IMR-90 (cell line): Measurements from ENCODE around the gene NDC80. TPM values are rescaled to one million over a fixed set of nuclear protein-coding genes. Genes with fewer than 3 reads are reported as not detected.

Experiments used
- ATAC-seq: fragments of 200-7000 bp; cut with Tn5 transposase; 2 replicates; pipeline ENCODE4 v1.9.1; 2020; ENCODE audit warnings: low read depth, mild to moderate bottlenecking, moderate library complexity
- BruUV-seq: library from RNA; stranded (reverse); fragments of 400-500 nt; replicated peaks from 2 replicates; lab custom pipeline; 2021; lab: Mats Ljungman, UMichigan
- CTCF ChIA-PET: fragments of 300-600 bp; formaldehyde crosslinking; extraction: SDS; loops from one replicate; lab custom pipeline; 2021; ENCODE audit warnings: antibody characterized with exemption; lab: Yijun Ruan, JAX
- POLR2A ChIA-PET: fragments of 300-600 bp; sonication (Branson Sonifier 250); formaldehyde crosslinking; loops from one replicate; lab custom pipeline; 2022; ENCODE audit warnings: antibody characterized with exemption; ENCODE audit not compliant: unreplicated experiment; lab: Charles Lee
- DNase-seq: peaks from one replicate; pipeline ENCODE4 v3.0.0; 2013
- H2AFZ ChIP-seq: replicated peaks from 2 replicates; pipeline ENCODE3; 2013; ENCODE audit warnings: low read length, mild to moderate bottlenecking; ENCODE audit not compliant: poor library complexity
- H2AK5ac ChIP-seq: 2 replicates; pipeline ENCODE4 v1.6.1; 2013; ENCODE audit warnings: low read depth, low read length, inconsistent platforms
- H2AK9ac ChIP-seq: replicated peaks from 2 replicates; pipeline ENCODE3; 2013; ENCODE audit warnings: mild to moderate bottlenecking, low read depth, low read length, moderate library complexity; ENCODE audit not compliant: poor library complexity
- H2BK120ac ChIP-seq: 2 replicates; pipeline ENCODE4 v1.6.1; 2013; ENCODE audit warnings: low read depth, low read length, inconsistent platforms
- H2BK15ac ChIP-seq: 3 replicates; pipeline ENCODE4 v1.6.1; 2013; ENCODE audit warnings: low read depth, low read length, inconsistent platforms
- H2BK20ac ChIP-seq: 2 replicates; pipeline ENCODE4 v1.6.1; 2013; ENCODE audit warnings: low read depth, mild to moderate bottlenecking, inconsistent platforms, low read length, moderate library complexity
- H2BK5ac ChIP-seq: 2 replicates; pipeline ENCODE4 v1.6.1; 2013; ENCODE audit warnings: mild to moderate bottlenecking, low read depth, low read length, inconsistent platforms; ENCODE audit not compliant: poor library complexity, severe bottlenecking
- H3K14ac ChIP-seq: replicated peaks from 2 replicates; pipeline ENCODE4 v1.6.1; 2013; ENCODE audit warnings: low read depth, low read length, inconsistent platforms
- H3K18ac ChIP-seq: 2 replicates; pipeline ENCODE4 v1.6.1; 2013; ENCODE audit warnings: low read depth, low read length, control low read depth
- H3K23ac ChIP-seq: 2 replicates; pipeline ENCODE4 v1.6.1; 2013; ENCODE audit warnings: low read depth, low read length, inconsistent platforms
- H3K27ac ChIP-seq: 2 replicates; pipeline ENCODE4 v1.5.1; 2013; ENCODE audit warnings: mild to moderate bottlenecking, control low read depth, low read length; ENCODE audit not compliant: insufficient read depth
- H3K27me3 ChIP-seq: 2 replicates; pipeline ENCODE4 v1.6.1; 2013; ENCODE audit warnings: low read length; ENCODE audit not compliant: control insufficient read depth, insufficient read depth
- H3K36me3 ChIP-seq: 2 replicates; pipeline ENCODE4 v1.6.1; 2013; ENCODE audit warnings: low read length, mixed read lengths; ENCODE audit not compliant: control insufficient read depth, insufficient read depth
- H3K4ac ChIP-seq: 2 replicates; pipeline ENCODE4 v1.6.1; 2013; ENCODE audit warnings: low read depth, low read length, inconsistent platforms
- H3K4me1 ChIP-seq: 2 replicates; pipeline ENCODE4 v1.6.1; 2013; ENCODE audit warnings: low read length, mixed read lengths; ENCODE audit not compliant: control insufficient read depth, insufficient read depth
- H3K4me2 ChIP-seq: 2 replicates; pipeline ENCODE4 v1.6.1; 2013; ENCODE audit warnings: low read depth, mild to moderate bottlenecking, control low read depth, low read length, moderate library complexity
- H3K4me3 ChIP-seq: 2 replicates; pipeline ENCODE4 v1.5.1; 2013; ENCODE audit warnings: low read depth, mild to moderate bottlenecking, control low read depth, low read length, moderate library complexity; ENCODE audit not compliant: insufficient read depth
- H3K56ac ChIP-seq: 2 replicates; pipeline ENCODE4 v1.6.1; 2013; ENCODE audit warnings: low read length, inconsistent platforms; ENCODE audit not compliant: insufficient read depth; ENCODE audit errors: extremely low read depth
- H3K79me1 ChIP-seq, 2 experiments: 2 replicates each; pipeline ENCODE4 v1.6.1; 2013; ENCODE audit warnings: low read length in 2 of 2, inconsistent platforms in 1 of 2, low read depth in 1 of 2
- H3K9ac ChIP-seq: 2 replicates; pipeline ENCODE4 v1.6.1; 2013; ENCODE audit warnings: low read depth, low read length, control low read depth
- H3K9me1 ChIP-seq: 2 replicates; pipeline ENCODE4 v1.6.1; 2013; ENCODE audit warnings: low read length, inconsistent platforms; ENCODE audit not compliant: insufficient read depth
- H3K9me3 ChIP-seq: 2 replicates; pipeline ENCODE4 v1.6.1; 2013; ENCODE audit warnings: low read length; ENCODE audit not compliant: control insufficient read depth, insufficient read depth
- H4K20me1 ChIP-seq: 2 replicates; pipeline ENCODE4 v1.6.1; 2013; ENCODE audit warnings: low read length, inconsistent platforms; ENCODE audit not compliant: insufficient read depth
- H4K5ac ChIP-seq: 2 replicates; pipeline ENCODE4 v1.6.1; 2013; ENCODE audit warnings: mild to moderate bottlenecking, low read depth, low read length, control low read depth
- H4K8ac ChIP-seq, 2 experiments: 2 replicates each; pipeline ENCODE4 v1.6.1; 2013; ENCODE audit warnings: low read depth in 2 of 2, low read length in 2 of 2, control low read depth in 1 of 2, inconsistent platforms in 1 of 2
- H4K91ac ChIP-seq: 2 replicates; pipeline ENCODE4 v1.6.1; 2013; ENCODE audit warnings: low read depth, low read length, inconsistent platforms; ENCODE audit not compliant: insufficient read depth
- BHLHE40 ChIP-seq: fragments of 150-350 bp; IDR thresholded peaks from 2 replicates; pipeline ENCODE4 v1.6.1; 2016; ENCODE audit warnings: mild to moderate bottlenecking, low read depth, low read length
- CEBPB ChIP-seq: IDR thresholded peaks from 2 replicates; pipeline ENCODE4 v1.6.1; 2012; ENCODE audit warnings: low read depth, low read length, improper control_type of control experiment
- MAFK ChIP-seq: IDR thresholded peaks from 2 replicates; pipeline ENCODE4 v1.6.1; 2012; ENCODE audit warnings: low read depth, low read length, improper control_type of control experiment
- MAZ ChIP-seq: IDR thresholded peaks from 2 replicates; pipeline ENCODE4 v1.6.1; 2012; ENCODE audit warnings: low read depth, mild to moderate bottlenecking, low read length, improper control_type of control experiment, moderate library complexity, borderline replicate concordance
- MXI1 ChIP-seq: IDR thresholded peaks from 2 replicates; pipeline ENCODE4 v1.6.1; 2012; ENCODE audit warnings: low read depth, mild to moderate bottlenecking, low read length, moderate library complexity, borderline replicate concordance
- NFE2L2 ChIP-seq: fragments of 150-350 bp; IDR thresholded peaks from 2 replicates; pipeline ENCODE4 v1.6.1; 2016; ENCODE audit warnings: low read depth, mild to moderate bottlenecking, low read length
- POLR2A ChIP-seq: IDR thresholded peaks from 2 replicates; pipeline ENCODE4 v1.6.1; 2012; ENCODE audit warnings: mild to moderate bottlenecking, low read depth, low read length
- RAD21 ChIP-seq: IDR thresholded peaks from 2 replicates; pipeline ENCODE4 v1.6.1; 2012; ENCODE audit warnings: low read length, improper control_type of control experiment
- RCOR1 ChIP-seq: IDR thresholded peaks from 2 replicates; pipeline ENCODE4 v1.6.1; 2012; ENCODE audit warnings: mild to moderate bottlenecking, low read length, improper control_type of control experiment; ENCODE audit not compliant: insufficient replicate concordance
- SMC3 ChIP-seq: fragments of 150-350 bp; IDR thresholded peaks from 2 replicates; pipeline ENCODE4 v1.6.1; 2016; ENCODE audit warnings: low read depth, mild to moderate bottlenecking, antibody characterized with exemption, low read length, moderate library complexity
- WGBS, 2 experiments: methylation state at CpG; one replicate each; pipeline versions ENCODE4 v1.1.5 to v1.1.7; 2013; ENCODE audit warnings: missing lambda C conversion rate in 2 of 2; ENCODE audit not compliant: insufficient read length in 1 of 2; ENCODE audit errors: extremely low coverage in 2 of 2; 5-methylcytosine and 5-hydroxymethylcytosine counted together
- dilution Hi-C: fragments of 300-500 bp; cut with HindIII; formaldehyde crosslinking; loops from one replicate; pipeline ENCODE4 v1.14.3; 2018; ENCODE audit warnings: low sequenced_read_pairs; ENCODE audit not compliant: unreplicated experiment
- in situ Hi-C: fragments of 300-500 bp; cut with MboI; formaldehyde crosslinking; loops from 3 replicates; pipeline ENCODE4 v1.14.3; 2019; ENCODE audit warnings: low sequenced_read_pairs, inconsistent platforms, mixed read lengths
- intact Hi-C: fragments of 100-400 bp; cut with micrococcal nuclease; formaldehyde crosslinking; loops from 2 replicates; pipeline ENCODE4 v1.10.0; 2022
- polyA plus RNA-seq, 3 experiments: library from polyadenylated mRNA; depleted of rRNA; stranded (reverse); fragments of >200 nt; gene quantifications; 2 replicates each; pipeline ENCODE4 v1.2.3, GENCODE V29; 2012; ENCODE audit warnings: low replicate concordance in 1 of 3
- total RNA-seq: library from RNA; depleted of rRNA; stranded (reverse); fragments of >200 nt; gene quantifications from 2 replicates; pipeline ENCODE4 v1.2.3, GENCODE V29; 2012
- TF ChIP-seq, protein P1 (sequence below): conservative IDR thresholded peaks from 2 replicates; pipeline ENCODE4 v1.5.1; 2012; ENCODE audit warnings: mild to moderate bottlenecking, low read depth, low read length, improper control_type of control experiment
- TF ChIP-seq, protein P2 (sequence below): fragments of 150-350 bp; IDR thresholded peaks from 2 replicates; pipeline ENCODE4 v1.6.1; 2016; ENCODE audit warnings: low read depth, mild to moderate bottlenecking, low read length, moderate library complexity, borderline replicate concordance
- TF ChIP-seq, protein P3 (sequence below): fragments of 150-350 bp; IDR thresholded peaks from 2 replicates; pipeline ENCODE4 v1.6.1; 2017; ENCODE audit warnings: mild to moderate bottlenecking, antibody characterized with exemption, low read length, low read depth

NDC80 gene
- total and polyA plus RNA-seq, 2 of the 4 experiments (the other 2 are of a cell fraction), result 11.8 to 15.5 TPM

DNA sequence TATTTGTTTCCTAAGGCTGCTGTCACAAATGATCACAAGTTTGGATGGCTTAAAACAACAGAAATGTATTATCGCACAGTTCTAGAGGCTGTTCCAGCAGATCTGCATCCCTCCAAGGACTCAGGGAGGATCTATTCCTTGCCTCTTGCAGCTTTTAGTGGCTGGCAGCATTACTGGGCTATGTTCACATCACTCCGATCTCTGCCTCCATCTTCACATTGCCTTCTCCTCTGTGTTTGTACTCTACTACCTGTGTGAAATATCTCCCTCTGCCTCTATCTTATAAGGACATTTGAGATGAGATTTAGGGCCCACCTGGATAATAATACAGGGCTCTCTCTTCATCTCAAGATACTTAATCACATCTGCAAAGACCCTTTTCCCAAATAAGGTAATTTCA, 18.9 kb downstream of the NDC80 start (continued):
- TF ChIP-seq, protein P1, sequence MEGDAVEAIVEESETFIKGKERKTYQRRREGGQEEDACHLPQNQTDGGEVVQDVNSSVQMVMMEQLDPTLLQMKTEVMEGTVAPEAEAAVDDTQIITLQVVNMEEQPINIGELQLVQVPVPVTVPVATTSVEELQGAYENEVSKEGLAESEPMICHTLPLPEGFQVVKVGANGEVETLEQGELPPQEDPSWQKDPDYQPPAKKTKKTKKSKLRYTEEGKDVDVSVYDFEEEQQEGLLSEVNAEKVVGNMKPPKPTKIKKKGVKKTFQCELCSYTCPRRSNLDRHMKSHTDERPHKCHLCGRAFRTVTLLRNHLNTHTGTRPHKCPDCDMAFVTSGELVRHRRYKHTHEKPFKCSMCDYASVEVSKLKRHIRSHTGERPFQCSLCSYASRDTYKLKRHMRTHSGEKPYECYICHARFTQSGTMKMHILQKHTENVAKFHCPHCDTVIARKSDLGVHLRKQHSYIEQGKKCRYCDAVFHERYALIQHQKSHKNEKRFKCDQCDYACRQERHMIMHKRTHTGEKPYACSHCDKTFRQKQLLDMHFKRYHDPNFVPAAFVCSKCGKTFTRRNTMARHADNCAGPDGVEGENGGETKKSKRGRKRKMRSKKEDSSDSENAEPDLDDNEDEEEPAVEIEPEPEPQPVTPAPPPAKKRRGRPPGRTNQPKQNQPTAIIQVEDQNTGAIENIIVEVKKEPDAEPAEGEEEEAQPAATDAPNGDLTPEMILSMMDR, result no peak
- TF ChIP-seq BHLHE40, result no peak
- TF ChIP-seq SMC3, result no peak
- TF ChIP-seq RAD21, result no peak

DNA sequence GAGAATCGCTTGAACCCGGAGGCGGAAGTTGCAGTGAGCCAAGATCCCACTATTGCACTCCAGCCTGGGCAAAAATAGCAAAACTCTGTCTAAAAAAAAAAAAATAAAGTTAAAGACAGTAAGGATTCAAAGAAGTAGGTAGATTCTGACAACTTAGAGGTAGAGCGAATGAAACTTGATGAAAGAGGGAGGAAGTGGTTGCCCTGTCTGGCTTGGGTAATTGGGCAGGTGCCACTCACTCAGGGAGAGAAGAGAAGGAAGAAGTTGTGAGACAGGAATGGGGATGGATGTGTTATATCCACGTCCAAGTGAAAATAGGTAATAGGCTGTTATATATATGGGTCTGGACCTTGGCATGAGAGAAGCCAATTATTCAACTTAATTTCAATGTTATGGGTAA, 26.3 kb downstream of the NDC80 start:
- no peak overlapping the region for H3K9ac ChIP-seq
- H4K91ac ChIP-seq, result no peak overlapping the region

More for the DNA sequence above, 26.3 kb downstream of the NDC80 start:
- H2BK120ac ChIP-seq, result no peak overlapping the region
- no peak overlapping the region for H4K8ac ChIP-seq
- H2BK20ac ChIP-seq, result no peak overlapping the region
- no peak overlapping the region for H2BK15ac ChIP-seq
- in situ Hi-C loops, result no loop called here
- H3K4me3 ChIP-seq, result no peak overlapping the region
- no peak for TF ChIP-seq SMC3
- TF ChIP-seq, protein P2, sequence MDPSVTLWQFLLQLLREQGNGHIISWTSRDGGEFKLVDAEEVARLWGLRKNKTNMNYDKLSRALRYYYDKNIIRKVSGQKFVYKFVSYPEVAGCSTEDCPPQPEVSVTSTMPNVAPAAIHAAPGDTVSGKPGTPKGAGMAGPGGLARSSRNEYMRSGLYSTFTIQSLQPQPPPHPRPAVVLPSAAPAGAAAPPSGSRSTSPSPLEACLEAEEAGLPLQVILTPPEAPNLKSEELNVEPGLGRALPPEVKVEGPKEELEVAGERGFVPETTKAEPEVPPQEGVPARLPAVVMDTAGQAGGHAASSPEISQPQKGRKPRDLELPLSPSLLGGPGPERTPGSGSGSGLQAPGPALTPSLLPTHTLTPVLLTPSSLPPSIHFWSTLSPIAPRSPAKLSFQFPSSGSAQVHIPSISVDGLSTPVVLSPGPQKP, result no peak
- no peak for TF ChIP-seq NFE2L2
- TF ChIP-seq POLR2A, result no peak
- no peak for TF ChIP-seq MAZ
- TF ChIP-seq RAD21, result no peak
- no peak for TF ChIP-seq MAFK
- TF ChIP-seq BHLHE40, result no peak
- TF ChIP-seq, protein P3, sequence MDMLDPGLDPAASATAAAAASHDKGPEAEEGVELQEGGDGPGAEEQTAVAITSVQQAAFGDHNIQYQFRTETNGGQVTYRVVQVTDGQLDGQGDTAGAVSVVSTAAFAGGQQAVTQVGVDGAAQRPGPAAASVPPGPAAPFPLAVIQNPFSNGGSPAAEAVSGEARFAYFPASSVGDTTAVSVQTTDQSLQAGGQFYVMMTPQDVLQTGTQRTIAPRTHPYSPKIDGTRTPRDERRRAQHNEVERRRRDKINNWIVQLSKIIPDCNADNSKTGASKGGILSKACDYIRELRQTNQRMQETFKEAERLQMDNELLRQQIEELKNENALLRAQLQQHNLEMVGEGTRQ, result no peak
- no peak for TF ChIP-seq CEBPB
- no peak for TF ChIP-seq MXI1
- no peak for TF ChIP-seq RCOR1
- no peak overlapping the region for H2AK5ac ChIP-seq
- no peaks in the 10 kb centered on the region for H3K9me1 ChIP-seq
- H2AFZ ChIP-seq, result no peak overlapping the region
- no peak overlapping the region for H2BK5ac ChIP-seq
- H4K5ac ChIP-seq, result no peak overlapping the region
- no peak overlapping the region for H2AK9ac ChIP-seq
- no peak for ATAC-seq
- H3K27ac ChIP-seq, result no peak overlapping the region
- dilution Hi-C loops, result no loop called here
- no peaks in the 10 kb centered on the region for H3K27me3 ChIP-seq
- no peak overlapping the region for H3K23ac ChIP-seq
- ChIA-PET POLR2A (no interaction called here), CTCF (no interaction called here)
- no peaks in the 10 kb centered on the region for H3K9me3 ChIP-seq
- H3K4me2 ChIP-seq, result no peak overlapping the region
- intact Hi-C loops, result no loop called here
- no peak overlapping the region for H3K56ac ChIP-seq
- no peaks in the 10 kb centered on the region for H3K79me1 ChIP-seq
- WGBS, 2 experiments, result 100% methylated on average over 1 of the region's 5 CpGs; no CpG with 5 or more reads in 1 of the 2 experiments
- H4K20me1 ChIP-seq, result no peaks in the 10 kb centered on the region
- no peaks in the 10 kb centered on the region for H3K36me3 ChIP-seq
- no peak overlapping the region for H3K4ac ChIP-seq
- no TSS peak for BruUV-seq
- H3K18ac ChIP-seq, result no peak overlapping the region
- DNase-seq, result no peak
- no peak overlapping the region for H3K14ac ChIP-seq
- H3K4me1 ChIP-seq, result peaks cover 2% of the 10 kb centered on the region
